ENCODE results near the gene STMP1.
A peak's percentile ranks its signal among the peaks of the same experiment; 100 is the strongest.

The STMP1 gene

GRCh38 chr7:135710417-135711138 lies 48.3 kb downstream of the STMP1 start:
- WGBS, 2 experiments, result 43 to 44% methylated on average over 11 of the region's 11 CpGs
- no peak overlapping the region for H3K27ac ChIP-seq (ENCODE audit: insufficient read depth, low read depth, low read length, poor library complexity, severe bottlenecking)
- no peaks in the 10 kb centered on the region for H3K36me3 ChIP-seq (ENCODE audit: control insufficient read depth, insufficient read depth, low read length)
- H3K27me3 ChIP-seq (ENCODE audit: control insufficient read depth, insufficient read depth, low read length, poor library complexity, severe bottlenecking), result no peaks in the 10 kb centered on the region
- H3K4me3 ChIP-seq (ENCODE audit: insufficient read depth, low read depth, low read length), result no peak overlapping the region
- H3K4me1 ChIP-seq (ENCODE audit: control insufficient read depth, insufficient read depth, low read length), result peaks cover 9% of the 10 kb centered on the region
- H3K9me3 ChIP-seq (ENCODE audit: control insufficient read depth, low read length), result no peaks in the 10 kb centered on the region

- H3K36me3 ChIP-seq (ENCODE audit: control insufficient read depth, insufficient read depth, low read length), result no peaks in the 10 kb centered on the region
- H3K4me1 ChIP-seq (ENCODE audit: control insufficient read depth, insufficient read depth, low read length), result peaks cover 9% of the 10 kb centered on the region
- H3K27ac ChIP-seq (ENCODE audit: insufficient read depth, low read depth, low read length, poor library complexity, severe bottlenecking), result no peak overlapping the region
- 77 to 82% methylated on average over 8 of the region's 8 CpGs for WGBS, 2 experiments
- no peak overlapping the region for H3K4me3 ChIP-seq (ENCODE audit: insufficient read depth, low read depth, low read length)
- H3K9me3 ChIP-seq (ENCODE audit: control insufficient read depth, low read length), result no peaks in the 10 kb centered on the region
- H3K27me3 ChIP-seq (ENCODE audit: control insufficient read depth, insufficient read depth, low read length, poor library complexity, severe bottlenecking), result no peaks in the 10 kb centered on the region
Observed at GRCh38 chr7:135711139-135711469, 48.8 kb downstream of the STMP1 start.

- Histone ChIP-seq H3K4me3 (ENCODE audit: insufficient read depth, low read depth, low read length) (no peak overlapping the region), H3K27me3 (ENCODE audit: control insufficient read depth, insufficient read depth, low read length, poor library complexity, severe bottlenecking) (no peaks in the 10 kb centered on the region), H3K4me1 (ENCODE audit: control insufficient read depth, insufficient read depth, low read length) (peaks cover 9% of the 10 kb centered on the region), H3K9me3 (ENCODE audit: control insufficient read depth, low read length) (no peaks in the 10 kb centered on the region), H3K27ac (ENCODE audit: insufficient read depth, low read depth, low read length, poor library complexity, severe bottlenecking) (no peak overlapping the region), H3K36me3 (ENCODE audit: control insufficient read depth, insufficient read depth, low read length) (no peaks in the 10 kb centered on the region)
- 89 to 91% methylated on average over 4 of the region's 4 CpGs for WGBS, 2 experiments
Observed at GRCh38 chr7:135712182-135712782, 50.0 kb downstream of the STMP1 start.

GRCh38 chr7:135712796-135713195 lies 50.5 kb downstream of the STMP1 start:
- no peaks in the 10 kb centered on the region for H3K36me3 ChIP-seq (ENCODE audit: control insufficient read depth, insufficient read depth, low read length)
- no peaks in the 10 kb centered on the region for H3K27me3 ChIP-seq (ENCODE audit: control insufficient read depth, insufficient read depth, low read length, poor library complexity, severe bottlenecking)
- peaks cover 9% of the 10 kb centered on the region for H3K4me1 ChIP-seq (ENCODE audit: control insufficient read depth, insufficient read depth, low read length)
- 89 to 92% methylated on average over 6 to 7 of the region's 7 CpGs for WGBS, 2 experiments
- H3K4me3 ChIP-seq (ENCODE audit: insufficient read depth, low read depth, low read length), result no peak overlapping the region
- no peaks in the 10 kb centered on the region for H3K9me3 ChIP-seq (ENCODE audit: control insufficient read depth, low read length)
- H3K27ac ChIP-seq (ENCODE audit: insufficient read depth, low read depth, low read length, poor library complexity, severe bottlenecking), result no peak overlapping the region

GRCh38 chr7:135713836-135714470 lies 51.6 kb downstream of the STMP1 start:
- Histone ChIP-seq H3K36me3 (ENCODE audit: control insufficient read depth, insufficient read depth, low read length) (no peaks in the 10 kb centered on the region), H3K4me3 (ENCODE audit: insufficient read depth, low read depth, low read length) (no peak overlapping the region), H3K4me1 (ENCODE audit: control insufficient read depth, insufficient read depth, low read length) (peaks cover 17% of the 10 kb centered on the region), H3K27me3 (ENCODE audit: control insufficient read depth, insufficient read depth, low read length, poor library complexity, severe bottlenecking) (no peaks in the 10 kb centered on the region), H3K27ac (ENCODE audit: insufficient read depth, low read depth, low read length, poor library complexity, severe bottlenecking) (peak overlapping the region; percentile 65), H3K9me3 (ENCODE audit: control insufficient read depth, low read length) (no peaks in the 10 kb centered on the region)
- 65 to 73% methylated on average over 4 of the region's 4 CpGs for WGBS, 2 experiments

GRCh38 chr7:135714534-135715009 lies 52.3 kb downstream of the STMP1 start:
- Histone ChIP-seq H3K4me1 (ENCODE audit: control insufficient read depth, insufficient read depth, low read length) (peaks cover 23% of the 10 kb centered on the region), H3K27ac (ENCODE audit: insufficient read depth, low read depth, low read length, poor library complexity, severe bottlenecking) (peak overlapping the region; percentile 65), H3K36me3 (ENCODE audit: control insufficient read depth, insufficient read depth, low read length) (no peaks in the 10 kb centered on the region), H3K27me3 (ENCODE audit: control insufficient read depth, insufficient read depth, low read length, poor library complexity, severe bottlenecking) (no peaks in the 10 kb centered on the region), H3K4me3 (ENCODE audit: insufficient read depth, low read depth, low read length) (no peak overlapping the region), H3K9me3 (ENCODE audit: control insufficient read depth, low read length) (no peaks in the 10 kb centered on the region)
- WGBS, 2 experiments, result 27 to 31% methylated on average over 20 of the region's 20 CpGs

- no peak overlapping the region for H3K27ac ChIP-seq (ENCODE audit: insufficient read depth, low read depth, low read length, poor library complexity, severe bottlenecking)
- no peaks in the 10 kb centered on the region for H3K27me3 ChIP-seq (ENCODE audit: control insufficient read depth, insufficient read depth, low read length, poor library complexity, severe bottlenecking)
- no peaks in the 10 kb centered on the region for H3K9me3 ChIP-seq (ENCODE audit: control insufficient read depth, low read length)
- H3K36me3 ChIP-seq (ENCODE audit: control insufficient read depth, insufficient read depth, low read length), result no peaks in the 10 kb centered on the region
- H3K4me3 ChIP-seq (ENCODE audit: insufficient read depth, low read depth, low read length), result no peak overlapping the region
- peaks cover 25% of the 10 kb centered on the region for H3K4me1 ChIP-seq (ENCODE audit: control insufficient read depth, insufficient read depth, low read length)
- WGBS, 2 experiments, result 93 to 94% methylated on average over 5 of the region's 5 CpGs
Observed at GRCh38 chr7:135715055-135715522, 52.8 kb downstream of the STMP1 start.

- H3K4me3 ChIP-seq (ENCODE audit: insufficient read depth, low read depth, low read length), result no peak overlapping the region
- no peak overlapping the region for H3K27ac ChIP-seq (ENCODE audit: insufficient read depth, low read depth, low read length, poor library complexity, severe bottlenecking)
- H3K36me3 ChIP-seq (ENCODE audit: control insufficient read depth, insufficient read depth, low read length), result no peaks in the 10 kb centered on the region
- no peaks in the 10 kb centered on the region for H3K27me3 ChIP-seq (ENCODE audit: control insufficient read depth, insufficient read depth, low read length, poor library complexity, severe bottlenecking)
- WGBS, 2 experiments, result 87 to 100% methylated on average over 1 of the region's 1 CpG
- H3K9me3 ChIP-seq (ENCODE audit: control insufficient read depth, low read length), result no peaks in the 10 kb centered on the region
- peaks cover 25% of the 10 kb centered on the region for H3K4me1 ChIP-seq (ENCODE audit: control insufficient read depth, insufficient read depth, low read length)
Observed at GRCh38 chr7:135715673-135716072, 53.4 kb downstream of the STMP1 start.

GRCh38 chr7:135716677-135717238 lies 54.4 kb downstream of the STMP1 start:
- Histone ChIP-seq H3K9me3 (ENCODE audit: control insufficient read depth, low read length) (no peaks in the 10 kb centered on the region), H3K4me1 (ENCODE audit: control insufficient read depth, insufficient read depth, low read length) (peaks cover 25% of the 10 kb centered on the region), H3K4me3 (ENCODE audit: insufficient read depth, low read depth, low read length) (no peak overlapping the region), H3K36me3 (ENCODE audit: control insufficient read depth, insufficient read depth, low read length) (no peaks in the 10 kb centered on the region), H3K27ac (ENCODE audit: insufficient read depth, low read depth, low read length, poor library complexity, severe bottlenecking) (no peak overlapping the region), H3K27me3 (ENCODE audit: control insufficient read depth, insufficient read depth, low read length, poor library complexity, severe bottlenecking) (no peaks in the 10 kb centered on the region)
- WGBS, 2 experiments, result 85 to 86% methylated on average over 9 of the region's 9 CpGs

- H3K27ac ChIP-seq (ENCODE audit: insufficient read depth, low read depth, low read length, poor library complexity, severe bottlenecking), result no peak overlapping the region
- 91% methylated on average over 3 of the region's 3 CpGs for WGBS, 2 experiments
Observed at GRCh38 chr7:135717693-135718092, 55.4 kb downstream of the STMP1 start.

More at GRCh38 chr7:135717693-135718092, 55.4 kb downstream of the STMP1 start:
- no peaks in the 10 kb centered on the region for H3K36me3 ChIP-seq (ENCODE audit: control insufficient read depth, insufficient read depth, low read length)
- H3K27me3 ChIP-seq (ENCODE audit: control insufficient read depth, insufficient read depth, low read length, poor library complexity, severe bottlenecking), result no peaks in the 10 kb centered on the region
- no peaks in the 10 kb centered on the region for H3K9me3 ChIP-seq (ENCODE audit: control insufficient read depth, low read length)
- peaks cover 25% of the 10 kb centered on the region for H3K4me1 ChIP-seq (ENCODE audit: control insufficient read depth, insufficient read depth, low read length)
- H3K4me3 ChIP-seq (ENCODE audit: insufficient read depth, low read depth, low read length), result no peak overlapping the region
